ENCODE data around the gene TOLLIP. TPM values are rescaled to one million over a fixed set of nuclear protein-coding genes. Genes with fewer than 3 reads are reported as not detected.

TOLLIP gene
- total and polyA plus RNA-seq, 2 of the 4 experiments (the other 2 are of a cell fraction): 19.7 to 42.9 TPM

- Histone ChIP-seq H2AK5ac (ENCODE audit: low read depth, low read length) (no peak overlapping the region), H3K9ac (ENCODE audit: low read depth, low read length) (no peak overlapping the region), H4K91ac (ENCODE audit: insufficient read depth, low read depth, low read length) (no peak overlapping the region), H2BK15ac (ENCODE audit: low read depth, low read length) (no peak overlapping the region), H2AK9ac (replicated peaks; ENCODE audit: low read depth, low read length, poor library complexity) (no peak overlapping the region), H3K4me1 (ENCODE audit: control insufficient read depth, insufficient read depth, low read length) (no peaks in the 10 kb centered on the region), H4K5ac (ENCODE audit: low read depth, low read length) (no peak overlapping the region), H4K8ac (ENCODE audit: low read depth in 2 of 2, low read length in 2 of 2) (no peak overlapping the region), H3K14ac (replicated peaks; ENCODE audit: low read depth, low read length) (no peak overlapping the region), H2BK20ac (ENCODE audit: low read depth, low read length) (no peak overlapping the region), H3K4me3 (ENCODE audit: insufficient read depth, low read depth, low read length) (no peak overlapping the region), H3K36me3 (ENCODE audit: control insufficient read depth, insufficient read depth, low read length) (no peaks in the 10 kb centered on the region), H3K27me3 (ENCODE audit: control insufficient read depth, insufficient read depth, low read length) (peaks cover 7% of the 10 kb centered on the region; the same call in 1 of the 2 replicates), H3K18ac (ENCODE audit: low read depth, low read length) (no peak overlapping the region), H2BK120ac (ENCODE audit: low read depth, low read length) (no peak overlapping the region), H3K4me2 (ENCODE audit: low read depth, low read length) (no peak overlapping the region), H2AFZ (replicated peaks; ENCODE audit: low read length, poor library complexity) (no peak overlapping the region), H4K20me1 (ENCODE audit: insufficient read depth, low read length) (no peaks in the 10 kb centered on the region), H3K27ac (ENCODE audit: insufficient read depth, low read length) (no peak overlapping the region), H3K23ac (ENCODE audit: low read depth, low read length) (no peak overlapping the region), H2BK5ac (ENCODE audit: low read depth, low read length, poor library complexity, severe bottlenecking) (no peak overlapping the region), H3K56ac (ENCODE audit: extremely low read depth, insufficient read depth, low read length) (no peak overlapping the region), H3K9me3 (ENCODE audit: control insufficient read depth, insufficient read depth, low read length) (no peaks in the 10 kb centered on the region), H3K4ac (ENCODE audit: low read depth, low read length) (no peak overlapping the region), H3K9me1 (ENCODE audit: insufficient read depth, low read length) (no peaks in the 10 kb centered on the region), H3K79me1 (ENCODE audit: low read depth in 1 of 2, low read length in 2 of 2) (no peaks in the 10 kb centered on the region)
- in situ Hi-C loops (cut with MboI; ENCODE audit: low sequenced_read_pairs): no loop called here
- ChIA-PET POLR2A (ENCODE audit: unreplicated experiment) (no interaction called here), CTCF (interaction anchor here (0.8 to 1.1 kb wide), 2 partner anchors 9 to 12 kb away, joined by 3 read pairs; no protein-coding TSS in a partner anchor)
- TF ChIP-seq, protein P1, sequence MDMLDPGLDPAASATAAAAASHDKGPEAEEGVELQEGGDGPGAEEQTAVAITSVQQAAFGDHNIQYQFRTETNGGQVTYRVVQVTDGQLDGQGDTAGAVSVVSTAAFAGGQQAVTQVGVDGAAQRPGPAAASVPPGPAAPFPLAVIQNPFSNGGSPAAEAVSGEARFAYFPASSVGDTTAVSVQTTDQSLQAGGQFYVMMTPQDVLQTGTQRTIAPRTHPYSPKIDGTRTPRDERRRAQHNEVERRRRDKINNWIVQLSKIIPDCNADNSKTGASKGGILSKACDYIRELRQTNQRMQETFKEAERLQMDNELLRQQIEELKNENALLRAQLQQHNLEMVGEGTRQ (IDR thresholded peaks at IDR 0.05; ENCODE audit: low read depth, low read length): no peak
- no peak for TF ChIP-seq MAFK (IDR thresholded peaks at IDR 0.05; ENCODE audit: low read depth, low read length)
- TF ChIP-seq RCOR1 (IDR thresholded peaks at IDR 0.05; ENCODE audit: insufficient replicate concordance, low read length): no peak
- TF ChIP-seq CTCF (conservative IDR thresholded peaks at IDR 0.05; ENCODE audit: low read depth, low read length): no peak
- no peak for TF ChIP-seq BHLHE40 (IDR thresholded peaks at IDR 0.05; ENCODE audit: low read depth, low read length)
- TF ChIP-seq FOS (IDR thresholded peaks at IDR 0.05; ENCODE audit: low read depth, low read length): no peak
- TF ChIP-seq NFE2L2 (IDR thresholded peaks at IDR 0.05; ENCODE audit: low read depth, low read length): no peak
- TF ChIP-seq MXI1 (IDR thresholded peaks at IDR 0.05; ENCODE audit: borderline replicate concordance, low read depth, low read length): no peak
- no peak for TF ChIP-seq CEBPB (IDR thresholded peaks at IDR 0.05; ENCODE audit: low read depth, low read length)
- no peak for TF ChIP-seq POLR2A (IDR thresholded peaks at IDR 0.05; ENCODE audit: low read depth, low read length)
- DNase-seq (no peak), ATAC-seq (ENCODE audit: low read depth) (no peak)
- intact Hi-C loops (cut with micrococcal nuclease): no loop called here
- BruUV-seq (replicated peaks): no TSS peak
- dilution Hi-C loops (cut with HindIII; ENCODE audit: low sequenced_read_pairs, unreplicated experiment): no loop called here
- 53% methylated on average over 17 of the region's 41 CpGs; no CpG with 5 or more reads in 1 of the 2 experiments for WGBS, 2 experiments (ENCODE audit: extremely low coverage in 2 of 2, insufficient read length in 1 of 2)
These were observed 83.0 kb downstream of the TOLLIP start for GRCh38 chr11:1226226-1226985.

Measured in IMR-90 (cell line).